ENCODE data around the gene SLC8A1. TPM values are rescaled to one million over a fixed set of nuclear protein-coding genes. Genes with fewer than 3 reads are reported as not detected.

Gene SLC8A1
- total RNA-seq, 1 donor from 2014 or later = 1.9 TPM

- no peak for TF ChIP-seq CTCF (IDR thresholded peaks at IDR 0.05; ENCODE audit: partially characterized antibody, unreplicated experiment)
- Mint-ChIP-seq H3K36me3 (ENCODE audit: unreplicated experiment) (no peaks in the 10 kb centered on the region), H3K27me3 (ENCODE audit: unreplicated experiment) (no peaks in the 10 kb centered on the region), H3K4me3 (ENCODE audit: unreplicated experiment) (no peak overlapping the region), H3K9me3 (ENCODE audit: unreplicated experiment) (no peaks in the 10 kb centered on the region), H3K27ac (ENCODE audit: unreplicated experiment) (no peak overlapping the region), H3K4me1 (ENCODE audit: low read depth, unreplicated experiment) (no peaks in the 10 kb centered on the region)
- no peak for DNase-seq
These were observed 96.4 kb downstream of the SLC8A1 start for GRCh38 chr2:40355451-40355850.

- TF ChIP-seq CTCF (IDR thresholded peaks at IDR 0.05; ENCODE audit: partially characterized antibody, unreplicated experiment) = no peak
- no peaks in the 10 kb centered on the region for H3K9me3 Mint-ChIP-seq (ENCODE audit: unreplicated experiment)
- no peaks in the 10 kb centered on the region for H3K27me3 Mint-ChIP-seq (ENCODE audit: unreplicated experiment)
- no peaks in the 10 kb centered on the region for H3K4me1 Mint-ChIP-seq (ENCODE audit: low read depth, unreplicated experiment)
- no peak overlapping the region for H3K4me3 Mint-ChIP-seq (ENCODE audit: unreplicated experiment)
- no peaks in the 10 kb centered on the region for H3K36me3 Mint-ChIP-seq (ENCODE audit: unreplicated experiment)
- DNase-seq = no peak
- H3K27ac Mint-ChIP-seq (ENCODE audit: unreplicated experiment) = no peak overlapping the region
These were observed 98.7 kb downstream of the SLC8A1 start for GRCh38 chr2:40353231-40353630.

DNA sequence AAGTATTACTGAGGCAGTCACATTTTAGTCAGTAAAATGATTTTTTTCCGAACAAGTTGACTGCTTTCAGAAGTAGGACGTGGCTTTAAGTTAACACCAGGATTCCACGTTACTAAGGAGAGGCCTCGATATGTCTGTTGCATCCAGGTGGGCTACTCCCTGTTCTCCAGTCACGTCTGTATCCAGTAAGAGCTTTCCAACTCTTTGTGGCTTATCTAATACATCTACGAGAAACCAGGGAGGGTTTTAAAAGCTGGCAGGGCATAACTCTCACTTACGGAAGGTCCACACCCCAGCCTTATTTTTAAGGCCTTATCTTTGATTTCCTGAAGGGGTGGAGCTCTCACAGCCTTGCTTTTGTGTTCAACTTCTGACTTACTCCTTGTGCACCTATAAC lies 99.2 kb downstream of the SLC8A1 start:
- H3K36me3 Mint-ChIP-seq (ENCODE audit: unreplicated experiment) = no peaks in the 10 kb centered on the region
- TF ChIP-seq CTCF (IDR thresholded peaks at IDR 0.05; ENCODE audit: partially characterized antibody, unreplicated experiment) = no peak
- no peaks in the 10 kb centered on the region for H3K27me3 Mint-ChIP-seq (ENCODE audit: unreplicated experiment)
- no peak for DNase-seq
- no peak overlapping the region for H3K4me3 Mint-ChIP-seq (ENCODE audit: unreplicated experiment)
- no peaks in the 10 kb centered on the region for H3K4me1 Mint-ChIP-seq (ENCODE audit: low read depth, unreplicated experiment)
- no peaks in the 10 kb centered on the region for H3K9me3 Mint-ChIP-seq (ENCODE audit: unreplicated experiment)
- H3K27ac Mint-ChIP-seq (ENCODE audit: unreplicated experiment) = no peak overlapping the region

DNA sequence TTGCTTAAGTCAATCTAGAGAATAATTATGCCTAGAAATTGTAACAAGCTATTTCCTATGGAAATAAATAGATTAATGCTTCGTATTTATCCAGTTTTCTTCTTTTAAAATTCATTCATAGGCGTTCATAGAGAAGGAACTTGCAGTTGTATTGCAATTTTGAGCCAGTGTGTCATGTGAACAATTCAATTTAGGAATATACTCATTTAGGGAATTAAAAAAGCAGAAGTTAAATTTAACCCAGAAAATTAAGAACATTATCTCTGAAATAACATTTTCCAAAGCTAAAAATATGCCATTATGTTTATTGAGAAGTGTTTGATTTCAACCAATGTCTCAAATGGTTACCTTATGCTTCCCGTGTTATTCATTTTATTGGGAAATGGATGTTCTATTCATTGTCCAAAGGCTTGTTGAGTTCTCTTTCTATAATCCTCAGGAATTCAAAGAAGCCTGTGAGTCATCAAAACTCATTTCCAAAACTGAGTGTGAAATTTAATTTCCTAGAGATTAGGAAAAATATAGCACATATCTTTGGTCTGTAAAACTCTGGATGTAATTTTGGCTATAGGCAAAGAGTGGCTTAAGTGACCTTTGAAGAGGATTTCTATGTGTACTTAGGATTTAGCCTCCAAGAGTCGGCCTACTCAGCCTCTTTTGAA lies 99.7 kb downstream of the SLC8A1 start:
- H3K27ac Mint-ChIP-seq (ENCODE audit: unreplicated experiment) = no peak overlapping the region
- DNase-seq = no peak
- H3K4me1 Mint-ChIP-seq (ENCODE audit: low read depth, unreplicated experiment) = no peaks in the 10 kb centered on the region
- no peaks in the 10 kb centered on the region for H3K36me3 Mint-ChIP-seq (ENCODE audit: unreplicated experiment)
- no peaks in the 10 kb centered on the region for H3K9me3 Mint-ChIP-seq (ENCODE audit: unreplicated experiment)
- no peak for TF ChIP-seq CTCF (IDR thresholded peaks at IDR 0.05; ENCODE audit: partially characterized antibody, unreplicated experiment)
- H3K4me3 Mint-ChIP-seq (ENCODE audit: unreplicated experiment) = no peak overlapping the region
- no peaks in the 10 kb centered on the region for H3K27me3 Mint-ChIP-seq (ENCODE audit: unreplicated experiment)

- Mint-ChIP-seq H3K36me3 (ENCODE audit: unreplicated experiment) (no peaks in the 10 kb centered on the region), H3K27ac (ENCODE audit: unreplicated experiment) (no peak overlapping the region)
These were observed 103.2 kb downstream of the SLC8A1 start for GRCh38 chr2:40348665-40349064.

More at GRCh38 chr2:40348665-40349064, 103.2 kb downstream of the SLC8A1 start:
- no peak for TF ChIP-seq CTCF (IDR thresholded peaks at IDR 0.05; ENCODE audit: partially characterized antibody, unreplicated experiment)
- H3K4me1 Mint-ChIP-seq (ENCODE audit: low read depth, unreplicated experiment) = no peaks in the 10 kb centered on the region
- DNase-seq = no peak
- H3K4me3 Mint-ChIP-seq (ENCODE audit: unreplicated experiment) = no peak overlapping the region
- H3K27me3 Mint-ChIP-seq (ENCODE audit: unreplicated experiment) = no peaks in the 10 kb centered on the region
- no peaks in the 10 kb centered on the region for H3K9me3 Mint-ChIP-seq (ENCODE audit: unreplicated experiment)
